ENCODE data around the gene PIP4K2A.

The PIP4K2A gene

DNA sequence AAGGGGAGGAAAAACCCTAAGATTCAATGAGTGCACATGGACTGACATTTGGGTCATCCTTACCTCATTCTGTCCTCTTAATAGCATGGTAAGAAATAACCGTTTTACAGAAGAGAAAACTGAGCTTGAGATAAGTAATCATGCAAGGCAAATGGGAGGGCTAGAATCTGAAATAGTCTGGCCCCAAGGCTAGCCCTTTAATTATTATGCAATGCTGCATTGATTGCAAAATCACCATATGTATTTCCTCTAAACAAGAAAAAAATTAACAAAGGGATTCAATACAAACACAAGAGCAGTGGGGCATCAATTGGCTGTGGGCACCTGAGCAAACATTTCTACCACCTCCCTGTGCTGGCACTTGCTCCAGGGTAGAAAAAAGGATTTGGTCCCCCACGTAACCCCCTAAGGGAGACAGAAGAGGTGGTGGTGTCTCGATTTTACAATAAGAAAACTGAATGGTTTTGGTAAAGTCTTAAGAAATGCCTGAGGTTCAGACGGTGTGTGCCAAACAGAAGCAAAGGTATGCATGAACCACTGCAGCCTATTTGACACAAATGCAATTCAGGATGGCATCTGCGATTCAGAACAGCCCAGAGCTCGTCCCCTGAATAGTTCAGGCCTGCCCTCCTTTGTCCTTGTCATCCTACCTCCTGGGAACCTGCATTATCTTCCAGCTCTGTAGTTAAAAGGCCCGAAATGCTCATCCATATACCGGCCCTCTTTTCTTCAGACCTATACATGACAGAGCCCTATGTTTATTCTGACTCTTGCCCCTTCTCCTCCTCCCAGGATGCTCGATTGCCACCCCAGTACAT is 23.6 kb downstream of the PIP4K2A start:
- FAIRE-seq: no peak

DNA sequence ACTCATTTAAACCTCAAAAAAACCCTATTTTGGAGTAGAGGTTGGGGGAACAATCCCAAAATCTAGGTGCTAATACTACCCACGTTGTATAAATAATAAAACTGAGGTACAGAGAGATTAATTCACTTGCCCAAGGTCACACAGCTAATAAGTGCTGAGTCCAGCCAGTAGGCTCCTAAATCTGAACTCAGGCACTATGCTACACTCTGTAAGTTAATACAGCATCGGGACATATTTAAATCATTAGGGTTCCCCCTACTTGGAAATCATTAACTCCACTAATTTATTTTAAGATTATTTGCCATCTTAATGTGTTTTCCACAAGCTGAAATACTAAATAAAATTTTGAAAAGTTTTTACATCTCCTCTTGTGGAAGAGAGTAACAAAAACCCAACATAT is 24.2 kb downstream of the PIP4K2A start:
- FAIRE-seq: no peak

GRCh38 chr10:22686347-22686746 is 28.0 kb downstream of the PIP4K2A start:
- FAIRE-seq: no peak

GRCh38 chr10:22685926-22686325 is 28.5 kb downstream of the PIP4K2A start:
- FAIRE-seq: no peak

- FAIRE-seq: no peak
Measured at GRCh38 chr10:22684699-22685098, 29.7 kb downstream of the PIP4K2A start.

DNA sequence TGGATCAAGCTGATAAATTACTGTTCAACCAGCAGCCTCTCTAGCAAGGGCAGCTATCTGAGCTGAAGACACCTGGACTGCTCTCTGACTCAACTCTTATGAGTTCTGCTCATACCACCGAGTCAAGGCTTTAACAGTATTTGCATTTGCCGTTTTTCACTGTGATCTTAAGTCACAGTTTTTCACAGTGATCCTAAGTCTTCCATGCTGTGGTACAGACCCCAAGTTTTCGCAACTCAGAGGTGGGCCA is 31.3 kb downstream of the PIP4K2A start:
- no peak for FAIRE-seq

- FAIRE-seq: no peak
Measured at GRCh38 chr10:22682237-22683139, 31.9 kb downstream of the PIP4K2A start.

GRCh38 chr10:22681783-22682183 is 32.6 kb downstream of the PIP4K2A start:
- FAIRE-seq: no peak

DNA sequence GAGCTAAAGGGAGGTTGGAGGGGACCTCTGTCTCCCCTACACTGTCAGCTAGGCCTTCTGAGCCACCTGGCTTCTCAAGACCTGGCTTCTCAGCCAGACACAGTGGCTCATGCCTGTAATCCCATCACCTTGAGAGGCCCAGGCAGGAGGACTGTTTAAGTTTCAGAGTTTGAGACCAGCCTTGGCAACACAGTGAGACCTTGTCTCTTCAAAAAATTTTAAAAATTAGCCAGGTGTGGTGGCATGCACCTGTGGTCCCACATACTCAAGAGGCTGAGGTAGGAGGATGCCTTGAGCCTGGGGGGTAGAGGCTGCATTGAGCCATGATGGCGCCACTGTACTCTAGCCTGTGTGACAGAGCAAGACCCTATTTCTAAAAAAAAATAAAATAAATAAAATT is 33.1 kb downstream of the PIP4K2A start:
- no peak for FAIRE-seq

DNA sequence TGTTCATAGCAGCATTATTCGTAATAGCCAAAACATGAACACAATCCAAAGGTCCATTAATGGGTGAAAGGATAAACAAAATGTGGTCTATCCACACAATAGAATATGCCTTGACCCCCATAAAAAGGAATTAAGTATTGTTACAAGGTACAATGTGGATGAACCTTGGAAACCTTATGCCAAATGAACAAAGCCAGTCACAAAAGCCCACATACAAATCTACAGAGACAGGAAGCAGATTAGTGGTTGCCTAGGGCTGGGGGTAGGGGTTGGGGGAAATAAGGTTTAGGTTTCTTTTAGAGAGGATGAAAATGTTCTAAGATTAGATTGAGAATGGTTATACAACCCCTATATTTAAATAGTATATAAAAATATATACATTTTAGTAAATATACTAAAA is 34.8 kb downstream of the PIP4K2A start:
- no peak for FAIRE-seq

DNA sequence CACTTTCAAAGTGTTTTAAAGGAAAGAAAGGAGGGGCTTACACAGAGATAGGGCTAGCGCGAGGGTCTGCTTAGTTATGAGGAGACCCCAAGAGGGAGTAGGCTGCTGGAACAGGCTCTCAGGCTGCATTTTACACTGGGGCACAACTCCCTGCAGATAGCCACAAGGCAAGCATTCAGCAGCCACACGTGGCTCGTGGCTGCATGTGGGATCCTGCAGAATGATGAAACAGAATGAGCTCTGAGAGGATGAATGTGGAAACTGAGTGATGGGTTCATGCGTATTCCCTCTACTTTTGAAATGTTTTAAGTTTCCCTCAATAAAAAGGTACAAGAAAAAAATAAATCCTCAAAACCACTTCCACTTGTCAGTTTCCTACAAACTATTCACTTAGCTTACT is 37.0 kb downstream of the PIP4K2A start:
- no peak for FAIRE-seq

DNA sequence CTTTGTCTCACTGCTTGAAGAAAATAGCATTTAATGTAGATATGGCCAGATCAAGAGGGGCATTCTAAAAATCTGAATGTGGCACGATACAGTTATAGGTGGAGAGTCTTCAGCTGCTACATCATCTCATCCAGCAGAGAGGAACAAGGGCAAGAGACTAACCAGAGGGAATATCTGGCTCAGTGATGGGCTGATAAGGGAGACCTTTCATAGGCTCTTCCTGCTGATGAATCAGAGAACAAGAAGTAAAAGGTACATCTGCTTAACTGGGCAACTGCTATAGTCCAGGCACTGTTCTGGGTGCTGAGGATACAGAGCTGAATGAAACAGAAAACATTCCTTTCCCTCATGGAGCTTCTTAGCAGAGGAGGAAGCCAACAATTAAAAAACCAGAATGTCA is 37.9 kb downstream of the PIP4K2A start:
- no peak for FAIRE-seq

DNA sequence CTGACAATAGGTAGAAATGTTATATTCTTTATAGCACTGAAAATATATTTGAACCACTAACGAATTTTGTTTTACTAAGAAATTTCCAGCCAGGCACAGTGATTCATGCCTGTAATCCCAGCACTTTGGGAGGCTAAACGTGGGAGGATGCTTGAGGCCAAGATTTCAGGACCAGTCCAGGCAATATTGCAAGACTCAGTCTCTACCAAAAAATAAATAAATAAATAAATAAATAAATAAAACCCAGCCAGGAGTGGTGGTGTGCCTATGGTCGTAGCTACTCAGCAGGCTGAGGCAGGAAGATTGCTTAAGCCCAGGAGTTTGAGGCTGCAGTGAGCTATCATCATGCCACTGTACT is 39.8 kb downstream of the PIP4K2A start:
- no peak for FAIRE-seq

DNA sequence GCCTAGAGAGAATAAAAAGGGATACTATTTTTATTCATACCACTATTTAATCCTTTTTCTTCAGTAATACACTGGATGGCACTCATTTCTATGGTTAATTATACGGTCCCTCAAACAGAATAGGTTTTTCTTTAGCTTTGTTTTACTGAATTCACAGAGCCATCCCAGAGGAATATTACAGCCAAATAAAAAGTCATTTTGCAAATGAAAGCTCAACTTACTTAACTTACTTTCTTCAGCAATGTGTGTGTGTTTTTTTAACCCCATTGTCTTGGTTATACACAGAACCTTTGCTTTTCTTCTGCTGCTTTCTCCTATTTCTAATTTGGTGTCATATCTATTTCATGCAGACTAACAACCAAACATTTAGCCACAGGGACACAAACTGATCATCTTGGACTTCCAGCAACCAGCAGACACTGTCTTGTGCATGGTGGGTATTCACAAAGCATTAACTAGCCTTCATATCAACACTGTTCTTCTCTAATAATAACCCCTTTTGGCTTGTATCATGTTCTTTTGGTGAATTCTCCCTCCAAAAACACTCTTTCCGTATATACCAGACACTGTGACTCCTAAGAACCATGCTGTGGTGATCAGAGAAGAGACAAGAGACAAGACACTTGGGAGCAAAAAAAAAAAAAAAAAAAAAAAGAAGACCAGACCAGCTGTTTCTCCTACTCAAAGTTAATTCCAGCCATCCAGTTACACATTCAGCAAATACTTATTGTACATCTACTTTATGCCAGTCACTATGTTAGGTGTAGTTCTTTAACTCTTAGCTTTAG is 40.4 kb downstream of the PIP4K2A start:
- FAIRE-seq: no peak

- no peak for FAIRE-seq
Measured at GRCh38 chr10:22673091-22673392, 41.3 kb downstream of the PIP4K2A start.

- no peak for FAIRE-seq
Measured at GRCh38 chr10:22672319-22673090, 41.9 kb downstream of the PIP4K2A start.

- no peak for FAIRE-seq
Measured at GRCh38 chr10:22670788-22671187, 43.6 kb downstream of the PIP4K2A start.

DNA sequence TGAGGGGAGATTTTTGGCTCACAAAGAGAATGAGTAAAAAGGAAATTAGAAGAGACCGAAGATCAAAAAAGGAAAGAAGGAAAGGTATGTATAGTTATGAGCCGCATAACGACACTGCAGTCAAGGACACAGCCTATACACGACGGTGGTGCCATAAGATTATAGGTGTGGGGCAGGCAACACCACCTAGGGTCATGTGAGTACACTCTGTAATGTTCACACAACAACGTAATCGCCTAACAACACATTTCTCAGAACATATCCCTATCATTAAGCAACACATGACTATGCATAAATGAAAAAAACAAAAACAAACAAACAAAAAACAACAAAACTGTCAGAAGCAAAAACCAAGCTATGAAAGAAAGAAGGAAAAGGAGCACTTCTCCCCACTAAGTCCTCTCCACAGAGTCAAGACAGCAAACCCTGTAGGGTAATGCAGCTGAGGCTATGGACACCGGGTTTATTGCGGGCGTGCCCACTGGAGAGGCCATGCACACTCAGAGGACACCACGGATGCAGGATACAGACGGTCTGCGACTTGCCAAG is 45.1 kb downstream of the PIP4K2A start:
- no peak for FAIRE-seq

GRCh38 chr10:22667093-22667480 is 47.3 kb downstream of the PIP4K2A start:
- no peak for FAIRE-seq

- FAIRE-seq: no peak
Measured at GRCh38 chr10:22666287-22667092, 47.9 kb downstream of the PIP4K2A start.

GRCh38 chr10:22665329-22665728 is 49.0 kb downstream of the PIP4K2A start:
- no peak for FAIRE-seq

All from G401.6 (cell line).